ENCODE results near the gene ZDHHC14.

DNA sequence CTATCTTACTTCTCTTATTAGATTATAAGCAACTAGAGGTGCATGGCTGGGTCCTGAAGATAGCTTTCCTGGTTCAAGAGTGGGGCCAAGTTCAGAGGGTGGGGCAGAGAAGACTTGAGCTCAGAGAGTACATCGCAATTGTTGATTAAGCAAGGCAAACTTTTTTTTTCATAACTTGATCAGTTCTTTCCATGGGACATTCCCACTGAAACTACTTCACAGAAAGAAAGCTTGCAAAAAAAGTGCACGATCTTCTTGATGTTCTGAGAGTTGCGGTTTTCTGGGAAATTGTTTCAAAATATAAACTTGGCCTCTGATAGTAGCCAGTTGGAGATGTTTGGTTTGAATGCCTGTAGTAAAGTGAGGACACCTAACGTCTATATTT is 100.9 kb downstream of the ZDHHC14 start:
- TF ChIP-seq RFX5 (IDR thresholded peaks at IDR 0.05): no peak
- TF ChIP-seq RAD21 (conservative IDR thresholded peaks at IDR 0.05 in 1 of 2, IDR thresholded peaks at IDR 0.05 in 1 of 2): no peak
- TF ChIP-seq, protein P1, sequence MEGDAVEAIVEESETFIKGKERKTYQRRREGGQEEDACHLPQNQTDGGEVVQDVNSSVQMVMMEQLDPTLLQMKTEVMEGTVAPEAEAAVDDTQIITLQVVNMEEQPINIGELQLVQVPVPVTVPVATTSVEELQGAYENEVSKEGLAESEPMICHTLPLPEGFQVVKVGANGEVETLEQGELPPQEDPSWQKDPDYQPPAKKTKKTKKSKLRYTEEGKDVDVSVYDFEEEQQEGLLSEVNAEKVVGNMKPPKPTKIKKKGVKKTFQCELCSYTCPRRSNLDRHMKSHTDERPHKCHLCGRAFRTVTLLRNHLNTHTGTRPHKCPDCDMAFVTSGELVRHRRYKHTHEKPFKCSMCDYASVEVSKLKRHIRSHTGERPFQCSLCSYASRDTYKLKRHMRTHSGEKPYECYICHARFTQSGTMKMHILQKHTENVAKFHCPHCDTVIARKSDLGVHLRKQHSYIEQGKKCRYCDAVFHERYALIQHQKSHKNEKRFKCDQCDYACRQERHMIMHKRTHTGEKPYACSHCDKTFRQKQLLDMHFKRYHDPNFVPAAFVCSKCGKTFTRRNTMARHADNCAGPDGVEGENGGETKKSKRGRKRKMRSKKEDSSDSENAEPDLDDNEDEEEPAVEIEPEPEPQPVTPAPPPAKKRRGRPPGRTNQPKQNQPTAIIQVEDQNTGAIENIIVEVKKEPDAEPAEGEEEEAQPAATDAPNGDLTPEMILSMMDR (IDR thresholded peaks at IDR 0.05): no peak
- TF ChIP-seq, protein P2, sequence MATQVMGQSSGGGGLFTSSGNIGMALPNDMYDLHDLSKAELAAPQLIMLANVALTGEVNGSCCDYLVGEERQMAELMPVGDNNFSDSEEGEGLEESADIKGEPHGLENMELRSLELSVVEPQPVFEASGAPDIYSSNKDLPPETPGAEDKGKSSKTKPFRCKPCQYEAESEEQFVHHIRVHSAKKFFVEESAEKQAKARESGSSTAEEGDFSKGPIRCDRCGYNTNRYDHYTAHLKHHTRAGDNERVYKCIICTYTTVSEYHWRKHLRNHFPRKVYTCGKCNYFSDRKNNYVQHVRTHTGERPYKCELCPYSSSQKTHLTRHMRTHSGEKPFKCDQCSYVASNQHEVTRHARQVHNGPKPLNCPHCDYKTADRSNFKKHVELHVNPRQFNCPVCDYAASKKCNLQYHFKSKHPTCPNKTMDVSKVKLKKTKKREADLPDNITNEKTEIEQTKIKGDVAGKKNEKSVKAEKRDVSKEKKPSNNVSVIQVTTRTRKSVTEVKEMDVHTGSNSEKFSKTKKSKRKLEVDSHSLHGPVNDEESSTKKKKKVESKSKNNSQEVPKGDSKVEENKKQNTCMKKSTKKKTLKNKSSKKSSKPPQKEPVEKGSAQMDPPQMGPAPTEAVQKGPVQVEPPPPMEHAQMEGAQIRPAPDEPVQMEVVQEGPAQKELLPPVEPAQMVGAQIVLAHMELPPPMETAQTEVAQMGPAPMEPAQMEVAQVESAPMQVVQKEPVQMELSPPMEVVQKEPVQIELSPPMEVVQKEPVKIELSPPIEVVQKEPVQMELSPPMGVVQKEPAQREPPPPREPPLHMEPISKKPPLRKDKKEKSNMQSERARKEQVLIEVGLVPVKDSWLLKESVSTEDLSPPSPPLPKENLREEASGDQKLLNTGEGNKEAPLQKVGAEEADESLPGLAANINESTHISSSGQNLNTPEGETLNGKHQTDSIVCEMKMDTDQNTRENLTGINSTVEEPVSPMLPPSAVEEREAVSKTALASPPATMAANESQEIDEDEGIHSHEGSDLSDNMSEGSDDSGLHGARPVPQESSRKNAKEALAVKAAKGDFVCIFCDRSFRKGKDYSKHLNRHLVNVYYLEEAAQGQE (IDR thresholded peaks at IDR 0.05): no peak

Data from A549 (cell line).